Peyer's patch (tissue), 4 donors: ENCODE data around the gene MED12. TPM values are rescaled to one million over a fixed set of nuclear protein-coding genes. Genes with fewer than 3 reads are reported as not detected.

Experiments
- DNase-seq, 3 donors: peaks; one replicate each; pipeline ENCODE4 v3.0.0-alpha.2; 2017 to 2019
- H3K27ac ChIP-seq, 4 donors: fragments of 200-600 bp; sonication (generic); one replicate each; pipeline ENCODE4 v1.5.1; 2016 to 2019
- H3K27me3 ChIP-seq, 2 donors: fragments of 200-600 bp; sonication (generic); one replicate each; pipeline ENCODE4 v1.5.1; 2019
- H3K36me3 ChIP-seq, 3 donors: fragments of 200-600 bp; sonication (generic); one replicate each; pipeline ENCODE4 v1.5.1; 2016 to 2019
- H3K4me1 ChIP-seq, 4 donors: fragments of 200-600 bp; sonication (generic); one replicate each; pipeline ENCODE4 v1.5.1; 2016 to 2019
- H3K4me3 ChIP-seq, 4 donors: fragments of 200-600 bp; sonication (generic); 1 replicate in 3 of 4; 2 replicates in 1 of 4; pipeline ENCODE4 v1.5.1; 2016 to 2019; ENCODE audit warnings: mild to moderate bottlenecking in 1 of 4
- H3K9me3 ChIP-seq, 4 donors: fragments of 200-600 bp; sonication (generic); one replicate each; pipeline ENCODE4 v1.5.1; 2016 to 2019; ENCODE audit warnings: mild to moderate bottlenecking in 1 of 4
- CTCF ChIP-seq, 6 experiments: fragments of 450-650 bp in 4 of 6; fragments of 200-600 bp in 2 of 6; sonication (generic) in 1 of 6; IDR thresholded peaks; one replicate each; pipeline ENCODE4 v1.5.1; 2017 to 2019; ENCODE audit warnings: antibody characterized with exemption in 6 of 6, mild to moderate bottlenecking in 3 of 6, moderate library complexity in 1 of 6
- POLR2A ChIP-seq, 2 donors: fragments of 450-650 bp; IDR thresholded peaks; one replicate each; pipeline ENCODE4 v1.5.1; 2017; ENCODE audit warnings: antibody characterized with exemption in 2 of 2, mild to moderate bottlenecking in 2 of 2, moderate library complexity in 2 of 2
- small RNA-seq, 2 donors: library from RNA; depleted of rRNA; stranded (forward); fragments of <200 nt; gene quantifications; one replicate each; pipeline ENCODE3, GENCODE V24; 2016
- total RNA-seq, 4 donors: library from RNA; depleted of rRNA; stranded (reverse); fragments of >200 nt; gene quantifications; one replicate each; pipeline ENCODE4 v1.1.0, GENCODE V29; 2016

MED12 gene
- total RNA-seq, 4 donors from 2014 or later: 38.5 to 87.0 (median 67.5) TPM

- no peaks in the 10 kb centered on the region for H3K9me3 ChIP-seq
- H3K27me3 ChIP-seq: no peaks in the 10 kb centered on the region
- no peaks in the 10 kb centered on the region for H3K36me3 ChIP-seq
- DNase-seq: no peak
- H3K27ac ChIP-seq: no peak overlapping the region
- H3K4me1 ChIP-seq: no peaks in the 10 kb centered on the region
- TF ChIP-seq CTCF (IDR thresholded peaks at IDR 0.05) (no peak), POLR2A (IDR thresholded peaks at IDR 0.05) (no peak)
- no peak overlapping the region for H3K4me3 ChIP-seq
Measured at GRCh38 chrX:71191248-71191647, 72.9 kb downstream of the MED12 start.

Small RNA genes within 50 kb of the gene (small RNA-seq; reads per million reads assigned to genes)
- 0 reads per million in 2 donors for gene CXorf65

Other genes starting within 250 kb of the MED12 start
- not detected for gene TEX11, start 209.9 kb upstream of the MED12 start, total RNA-seq
- not detected for gene SLC7A3, start 187.5 kb upstream of the MED12 start, total RNA-seq
- gene SNX12, start 50.3 kb upstream of the MED12 start, total RNA-seq: 100 to 1,000 TPM in 1 of 4 donors, 10 to 100 TPM in 3; 62.7 to 108 (median 67.5) TPM
- gene FOXO4, start 22.7 kb upstream of the MED12 start, total RNA-seq: 10 to 100 TPM; 14.0 to 39.8 (median 28.4) TPM
- not detected for gene CXorf65, start 11.9 kb upstream of the MED12 start, total RNA-seq
- gene IL2RG, start 7.0 kb upstream of the MED12 start, total RNA-seq: 100 to 1,000 TPM in 1 of 4 donors, 10 to 100 TPM in 3; 18.2 to 222 (median 62.2) TPM
- gene NLGN3, start 26.2 kb downstream of the MED12 start, total RNA-seq: 1 to 10 TPM in 2 of 4 donors, not detected in 2; 1.1 to 1.6 TPM
- 10 to 100 TPM in 3 of 4 donors, 1 to 10 TPM in 1; 2.5 to 98.4 (median 65.5) TPM for gene GJB1, start 104.6 kb downstream of the MED12 start, total RNA-seq
- gene ZMYM3, start 135.5 kb downstream of the MED12 start, total RNA-seq: 10 to 100 TPM; 10.3 to 17.3 (median 15.5) TPM
- gene NONO, start 165.0 kb downstream of the MED12 start, total RNA-seq: 100 to 1,000 TPM; 167 to 559 (median 214) TPM
- 1 to 10 TPM in 3 of 4 donors, not detected in 1; 2.4 to 5.3 (median 3.4) TPM for gene ITGB1BP2, start 183.2 kb downstream of the MED12 start, total RNA-seq
- 100 to 1,000 TPM in 1 of 4 donors, 10 to 100 TPM in 3; 47.8 to 301 (median 80.0) TPM for gene TAF1, start 247.8 kb downstream of the MED12 start, total RNA-seq